ENCODE data around the gene TP53INP2. TPM values are rescaled to one million over a fixed set of nuclear protein-coding genes. Genes with fewer than 3 reads are reported as not detected.

Gene TP53INP2
- polyA plus RNA-seq, 1 of the 3 experiments (the other 2 are of a cell fraction): 6.4 TPM

DNA sequence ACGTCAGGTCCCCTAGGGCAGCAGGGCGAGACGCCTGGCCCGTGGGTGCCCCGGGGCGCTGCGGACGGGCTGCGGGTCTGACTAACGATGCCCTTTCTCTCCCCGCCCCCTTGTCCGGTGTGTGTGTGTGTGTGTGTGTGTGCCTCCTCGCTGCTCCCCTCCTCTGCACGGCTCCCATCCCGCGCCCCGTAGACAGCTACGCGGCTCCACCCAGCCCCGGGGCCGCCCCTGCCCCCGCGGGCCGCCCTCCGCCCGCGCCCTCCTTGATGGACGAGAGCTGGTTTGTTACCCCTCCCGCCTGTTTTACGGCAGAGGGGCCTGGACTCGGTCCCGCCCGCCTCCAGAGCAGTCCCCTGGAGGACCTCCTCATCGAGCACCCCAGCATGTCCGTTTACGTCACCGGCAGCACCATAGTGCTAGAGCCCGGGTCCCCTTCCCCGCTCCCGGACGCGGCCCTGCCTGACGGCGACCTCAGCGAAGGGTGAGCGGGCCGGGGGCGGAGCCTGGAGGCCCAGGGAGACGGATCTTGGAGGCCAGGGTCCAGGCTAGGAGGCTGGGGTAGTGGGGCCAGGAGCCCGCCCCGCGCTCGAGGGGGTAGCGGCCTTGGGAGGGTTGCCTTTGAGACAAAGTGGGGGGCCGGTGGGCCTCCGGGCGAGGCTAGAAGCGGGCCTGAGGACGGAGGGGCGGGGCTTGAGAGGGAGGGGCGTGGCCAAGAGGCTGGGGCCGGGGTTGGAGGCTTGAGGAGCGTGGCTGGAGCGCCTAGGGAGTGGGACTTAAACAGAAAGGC, 5.1 kb downstream of the TP53INP2 start:
- peak overlapping the region; percentile 72 for H3K9ac ChIP-seq
- ChIA-PET CTCF (interaction anchor here (0.6 to 1.9 kb wide), 8 partner anchors 10 to 406 kb away, joined by 3 to 12 read pairs (median 4); partner anchors contain the start of genes AHCY and DYNLRB1), POLR2A (interaction anchor here (0.6 to 2.3 kb wide), 3 partner anchors 116 to 151 kb away, joined by 3 to 9 read pairs (median 4); partner anchors contain the start of genes MAP1LC3A and NCOA6)
- peak overlapping the region; percentile 59 to 61 for H3K4me3 ChIP-seq (ENCODE audit: low read depth in 2 of 2, low read length in 1 of 2)
- TF ChIP-seq MAX (IDR thresholded peaks at IDR 0.05; ENCODE audit: low read depth) (0 out of 2 replicates have a peak, but pooled peaks have one; percentile 28), SIN3A (IDR thresholded peaks at IDR 0.05; ENCODE audit: borderline replicate concordance, low read depth, low read length) (0 out of 2 replicates have a peak, but pooled peaks have one; percentile 46), ELF1 (IDR thresholded peaks at IDR 0.05) (no peak), FOXJ3 (CRISPR knock-in tag; IDR thresholded peaks at IDR 0.05) (no peak), MXI1 (IDR thresholded peaks at IDR 0.05; ENCODE audit: low read depth, low read length) (peak; percentile 49), CHD2 (IDR thresholded peaks at IDR 0.05; ENCODE audit: low read length, partially characterized antibody) (no peak), CTCF (IDR thresholded peaks at IDR 0.05) (no peak), GATA2 (CRISPR knock-in tag; IDR thresholded peaks at IDR 0.05) (no peak), RXRA (IDR thresholded peaks at IDR 0.05; ENCODE audit: borderline replicate concordance, low read depth) (no peak; the same call in 1 of the 2 replicates), YY1 (IDR thresholded peaks at IDR 0.05; ENCODE audit: low read depth) (no peak), RAD21 (IDR thresholded peaks at IDR 0.05; ENCODE audit: low read length) (no peak), TEAD4 (IDR thresholded peaks at IDR 0.05; ENCODE audit: borderline replicate concordance, insufficient read depth) (no peak), POLR2AphosphoS5 (IDR thresholded peaks at IDR 0.05; ENCODE audit: low read depth, low read length) (no peak; the same call in 1 of the 2 replicates), NRF1 (IDR thresholded peaks at IDR 0.05; ENCODE audit: low read depth, low read length) (no peak)
- TF ChIP-seq, protein P1, sequence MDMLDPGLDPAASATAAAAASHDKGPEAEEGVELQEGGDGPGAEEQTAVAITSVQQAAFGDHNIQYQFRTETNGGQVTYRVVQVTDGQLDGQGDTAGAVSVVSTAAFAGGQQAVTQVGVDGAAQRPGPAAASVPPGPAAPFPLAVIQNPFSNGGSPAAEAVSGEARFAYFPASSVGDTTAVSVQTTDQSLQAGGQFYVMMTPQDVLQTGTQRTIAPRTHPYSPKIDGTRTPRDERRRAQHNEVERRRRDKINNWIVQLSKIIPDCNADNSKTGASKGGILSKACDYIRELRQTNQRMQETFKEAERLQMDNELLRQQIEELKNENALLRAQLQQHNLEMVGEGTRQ (IDR thresholded peaks at IDR 0.05; ENCODE audit: borderline replicate concordance, low read depth, low read length): no peak
- TF ChIP-seq, protein P2, sequence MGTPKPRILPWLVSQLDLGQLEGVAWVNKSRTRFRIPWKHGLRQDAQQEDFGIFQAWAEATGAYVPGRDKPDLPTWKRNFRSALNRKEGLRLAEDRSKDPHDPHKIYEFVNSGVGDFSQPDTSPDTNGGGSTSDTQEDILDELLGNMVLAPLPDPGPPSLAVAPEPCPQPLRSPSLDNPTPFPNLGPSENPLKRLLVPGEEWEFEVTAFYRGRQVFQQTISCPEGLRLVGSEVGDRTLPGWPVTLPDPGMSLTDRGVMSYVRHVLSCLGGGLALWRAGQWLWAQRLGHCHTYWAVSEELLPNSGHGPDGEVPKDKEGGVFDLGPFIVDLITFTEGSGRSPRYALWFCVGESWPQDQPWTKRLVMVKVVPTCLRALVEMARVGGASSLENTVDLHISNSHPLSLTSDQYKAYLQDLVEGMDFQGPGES (IDR thresholded peaks at IDR 0.05; ENCODE audit: low read depth, low read length): no peak
- H3K27ac ChIP-seq (ENCODE audit: low read depth in 2 of 2, low read length in 1 of 2): peak overlapping the region; percentile 47 to 84
- no peaks in the 10 kb centered on the region for H3K79me2 ChIP-seq (ENCODE audit: insufficient read depth)
- under 1% methylated on average over 39 of the region's 64 CpGs for WGBS (ENCODE audit: low lambda C conversion rate)
- H3K4me1 ChIP-seq (ENCODE audit: control insufficient read depth in 1 of 2, insufficient read depth in 2 of 2, low read depth in 1 of 2, low read length in 1 of 2): peaks cover 23 to 35% of the 10 kb centered on the region in 2 experiments
- peak overlapping the region; percentile 67 for H2AFZ ChIP-seq (ENCODE audit: low read depth)
- peaks cover 5 to 17% of the 10 kb centered on the region in 2 experiments for H3K36me3 ChIP-seq (replicated peaks in 1 of 2; ENCODE audit: control insufficient read depth in 1 of 2, insufficient read depth in 2 of 2, low read length in 1 of 2)
- H3K9me3 ChIP-seq: no peaks in the 10 kb centered on the region
- peak; percentile 92 for DNase-seq
- H3K9me2 ChIP-seq: no peaks in the 10 kb centered on the region
- peak overlapping the region; percentile 80 for H3K4me2 ChIP-seq
- peaks cover 31% of the 10 kb centered on the region for H3F3A ChIP-seq (replicated peaks; ENCODE audit: insufficient read depth)
- H4K20me1 ChIP-seq (ENCODE audit: insufficient read depth): peaks cover 32% of the 10 kb centered on the region
- no peaks in the 10 kb centered on the region for H3K27me3 ChIP-seq (ENCODE audit: insufficient read depth)
